Erythroblast (primary cell): Measurements from ENCODE around the gene BACH2.
"Not testable (repeated sequence)": the region's sequence is repeated elsewhere in the genome, so short reads cannot be mapped to it uniquely, and the experiment has no call there.

Experiments used
- DNase-seq, 2 experiments: peaks; one replicate each; lab custom pipeline; 2025; lab: John Stamatoyannopoulos, UW
- GATA1 ChIP-seq: IDR thresholded peaks from 2 replicates; pipeline ENCODE4 v1.6.1; 2011; ENCODE audit warnings: low read depth, mild to moderate bottlenecking, control low read depth, low read length, moderate library complexity
- POLR2A ChIP-seq: IDR thresholded peaks from 2 replicates; pipeline ENCODE4 v1.6.1; 2011; ENCODE audit warnings: mild to moderate bottlenecking, low read length

BACH2 gene

GRCh38 chr6:90038961-90039653, 257.5 kb downstream of the BACH2 start:
- no peak for DNase-seq
- TF ChIP-seq GATA1 (no peak), POLR2A (no peak)

DNA sequence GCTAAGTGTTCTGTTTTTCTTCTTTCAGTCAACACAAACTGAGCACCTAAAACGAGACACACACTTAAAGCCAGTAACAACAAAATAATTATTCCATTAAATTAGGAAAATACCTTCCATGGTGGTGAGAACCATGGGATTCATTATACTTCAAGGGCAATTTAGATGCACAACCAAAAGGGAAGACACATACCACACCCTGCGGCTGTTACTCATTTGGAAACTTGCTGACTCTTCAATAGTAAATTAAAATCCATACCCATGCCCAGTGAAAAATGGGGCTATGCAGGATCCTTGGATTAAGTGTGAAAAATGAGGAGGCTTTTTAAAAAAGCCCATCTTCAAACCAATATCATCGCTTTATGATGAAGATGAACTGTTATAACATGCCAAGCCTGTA, 259.7 kb downstream of the BACH2 start:
- TF ChIP-seq GATA1 (no peak), POLR2A (no peak)
- no peak for DNase-seq

- DNase-seq: no peak
These were observed 261.5 kb downstream of the BACH2 start for GRCh38 chr6:90035047-90035723.

DNA sequence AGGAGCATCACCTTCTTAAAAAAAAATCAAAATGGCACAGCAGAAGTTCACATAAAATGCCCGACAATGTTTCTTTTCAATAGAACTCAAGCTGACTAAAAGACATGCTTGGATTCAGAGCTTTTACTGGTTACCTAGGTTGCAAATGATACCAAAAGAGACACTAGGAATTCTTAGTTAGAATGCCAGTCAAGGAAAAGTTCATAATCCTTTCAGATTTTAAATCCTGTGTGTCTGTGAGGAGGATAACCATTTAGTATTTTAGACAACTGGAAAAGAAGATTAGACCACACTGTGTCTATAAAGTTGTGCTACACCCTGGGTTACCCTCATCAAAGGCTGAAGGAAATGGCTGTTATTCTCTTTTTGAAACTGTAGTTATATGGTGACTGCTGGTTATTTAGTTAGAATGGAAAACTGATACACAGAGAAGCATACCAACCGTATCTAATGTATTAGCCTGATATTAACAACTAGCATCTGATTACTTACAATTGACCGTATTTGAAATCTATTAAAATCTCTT, 262.8 kb downstream of the BACH2 start:
- TF ChIP-seq POLR2A: no peak
- TF ChIP-seq GATA1: no peak
- no peak for DNase-seq

More at GRCh38 chr6:90035047-90035723, 261.5 kb downstream of the BACH2 start:
- TF ChIP-seq GATA1: no peak
- no peak for TF ChIP-seq POLR2A

- DNase-seq: not testable (repeated sequence)
These were observed 264.0 kb downstream of the BACH2 start for GRCh38 chr6:90032489-90033212.

DNA sequence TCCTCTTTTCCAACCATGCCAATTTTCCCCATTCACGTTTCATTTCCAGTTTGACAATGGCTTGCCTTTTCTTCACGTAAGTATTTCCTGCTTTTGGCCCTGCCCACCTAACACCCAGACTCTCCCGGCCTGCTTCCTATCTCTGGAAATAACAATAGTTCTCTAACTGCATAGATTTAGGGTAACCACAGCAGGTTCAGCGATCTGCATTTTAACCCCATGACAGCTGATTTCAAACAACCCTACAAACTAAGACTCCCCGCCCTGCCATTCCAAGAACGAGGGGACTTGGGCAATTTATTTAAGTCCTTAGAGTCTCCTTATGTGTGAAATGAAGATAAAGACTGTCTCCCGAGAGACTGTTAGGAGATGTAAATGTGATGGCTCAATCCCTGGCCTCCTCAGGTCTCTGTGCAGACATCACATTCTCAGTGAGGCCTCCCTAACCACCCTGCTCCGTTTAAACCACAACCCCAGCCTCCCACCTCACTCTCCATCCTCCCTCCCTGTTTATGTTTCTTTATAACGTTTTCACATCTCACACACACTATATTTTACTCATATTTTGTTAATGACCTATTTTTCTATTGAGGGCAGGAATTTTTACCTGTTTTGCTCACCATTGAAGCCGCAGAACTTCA, 267.5 kb downstream of the BACH2 start:
- TF ChIP-seq POLR2A (no peak), GATA1 (no peak)
- no peak for DNase-seq

GRCh38 chr6:90028066-90028778, 268.4 kb downstream of the BACH2 start:
- no peak for TF ChIP-seq GATA1
- TF ChIP-seq POLR2A: no peak
- no peak for DNase-seq

DNA sequence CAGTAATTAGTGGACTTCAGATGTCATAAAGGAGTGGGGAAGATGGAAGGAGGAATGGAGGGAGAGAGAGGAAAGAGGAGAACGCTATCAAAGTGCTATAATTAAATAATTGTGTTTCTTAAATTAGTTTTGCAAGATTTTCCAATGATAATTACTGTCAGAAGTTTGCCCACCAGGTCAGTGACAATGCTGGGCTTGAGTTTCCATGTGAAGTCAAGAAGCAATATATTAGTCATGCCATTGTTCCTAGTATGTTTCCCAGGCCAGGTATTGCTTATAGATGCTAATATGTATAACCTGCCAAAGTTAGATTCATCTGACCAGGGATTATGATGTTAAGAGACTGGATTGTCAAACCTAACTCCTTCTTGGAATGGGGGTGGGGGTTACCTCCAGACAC, 270.4 kb downstream of the BACH2 start:
- no peak for DNase-seq
- TF ChIP-seq GATA1: no peak
- TF ChIP-seq POLR2A: no peak

- TF ChIP-seq GATA1: no peak
- no peak for TF ChIP-seq POLR2A
- DNase-seq: no peak
These were observed 271.1 kb downstream of the BACH2 start for GRCh38 chr6:90025523-90026061.

DNA sequence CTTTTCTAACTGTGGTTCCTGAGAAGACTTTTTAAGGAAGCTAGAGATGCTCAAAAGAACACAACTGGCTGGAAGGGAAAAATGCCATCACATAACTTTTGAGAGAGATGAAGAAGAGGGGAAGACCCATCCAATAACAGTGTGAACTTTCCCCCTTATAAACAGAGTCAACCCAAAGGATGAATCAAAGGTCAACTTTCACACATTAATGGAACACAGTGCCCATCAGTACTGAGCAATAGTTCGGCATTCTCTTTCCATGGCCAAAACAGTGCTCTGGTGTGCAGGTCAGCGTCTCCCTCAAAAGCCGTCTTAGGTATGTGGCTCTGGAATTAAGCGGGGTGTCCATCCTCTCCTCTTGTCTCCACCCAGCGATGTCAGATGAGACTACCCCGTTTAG, 272.0 kb downstream of the BACH2 start:
- no peak for DNase-seq

GRCh38 chr6:90021711-90022110, 274.9 kb downstream of the BACH2 start:
- TF ChIP-seq POLR2A (no peak), GATA1 (no peak)
- DNase-seq: no peak

More for the DNA sequence above, 272.0 kb downstream of the BACH2 start:
- TF ChIP-seq POLR2A: no peak
- TF ChIP-seq GATA1: no peak

DNA sequence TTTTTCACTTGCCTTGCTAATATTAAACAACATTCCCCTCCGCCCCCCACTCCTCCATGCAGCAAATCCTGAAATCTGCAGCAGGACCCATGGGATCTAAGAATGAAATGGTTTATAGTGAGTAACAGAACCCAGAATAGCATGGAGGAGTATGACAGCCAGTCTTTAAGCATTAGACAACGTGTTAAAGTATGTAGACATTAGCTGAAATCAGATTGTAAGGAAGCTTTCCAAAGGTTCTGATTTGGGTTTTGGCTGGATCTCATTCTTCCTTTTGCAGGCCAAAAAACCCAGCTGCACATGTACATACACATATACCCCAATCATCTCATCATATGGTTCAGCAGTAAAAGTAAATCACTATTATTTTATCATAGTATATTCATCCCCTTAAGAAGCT, 275.9 kb downstream of the BACH2 start:
- TF ChIP-seq POLR2A: no peak
- no peak for TF ChIP-seq GATA1
- DNase-seq: no peak

DNA sequence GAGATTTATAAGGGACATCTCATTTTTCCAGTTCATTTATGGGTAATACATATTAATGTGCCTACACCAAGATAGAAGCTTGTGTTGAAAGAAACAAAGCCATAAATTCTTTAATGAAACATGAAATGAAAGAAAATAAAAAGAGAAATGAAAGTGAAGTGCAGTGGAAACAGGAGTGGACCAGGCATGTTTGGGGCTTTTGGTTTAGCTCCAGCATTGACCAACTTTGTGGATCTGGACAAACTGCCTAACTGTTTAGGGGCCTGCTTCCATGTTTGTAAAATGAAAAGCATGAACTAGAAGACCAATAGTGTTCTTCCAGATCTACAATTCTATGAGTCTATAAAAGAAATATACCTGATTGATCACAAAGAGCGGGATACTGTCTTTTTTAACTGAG, 277.4 kb downstream of the BACH2 start:
- TF ChIP-seq POLR2A (no peak), GATA1 (no peak)
- no peak for DNase-seq

- TF ChIP-seq POLR2A (no peak), GATA1 (no peak)
- DNase-seq: no peak
These were observed 280.8 kb downstream of the BACH2 start for GRCh38 chr6:90015883-90016282.
